Measurements from ENCODE around the gene UGT1A4. TPM values are rescaled to one million over a fixed set of nuclear protein-coding genes. Genes with fewer than 3 reads are reported as not detected.

Gene UGT1A4
- total RNA-seq, 4 donors from 2014 or later: 0.51 TPM; not detected in 3

- Histone ChIP-seq H3K36me3 (no peaks in the 10 kb centered on the region), H3K4me3 (no peak overlapping the region), H3K27me3 (no peaks in the 10 kb centered on the region), H3K4me1 (no peaks in the 10 kb centered on the region), H3K9me3 (no peaks in the 10 kb centered on the region), H3K27ac (no peak overlapping the region)
- intact Hi-C loops (cut with DNase I; ENCODE audit: low total_unique reads) (no loop called here), in situ Hi-C loops (cut with MboI; ENCODE audit: low sequenced_read_pairs in 4 of 4) (no loop called here)
- DNase-seq (no peak), ATAC-seq (no peak)
- TF ChIP-seq POLR2A (IDR thresholded peaks at IDR 0.05): no peak
Measured at GRCh38 chr2:233761040-233761769, 42.7 kb downstream of the UGT1A4 start.

- Histone ChIP-seq H3K27ac (no peak overlapping the region), H3K4me3 (no peak overlapping the region), H3K4me1 (no peaks in the 10 kb centered on the region), H3K36me3 (no peaks in the 10 kb centered on the region), H3K9me3 (no peaks in the 10 kb centered on the region), H3K27me3 (peaks cover 0 to 2% (median 0%) of the 10 kb centered on the region in 3 donors)
- DNase-seq: no peak
- no peak for TF ChIP-seq CTCF (IDR thresholded peaks at IDR 0.05 in 4 of 5, conservative IDR thresholded peaks at IDR 0.05 in 1 of 5)
- no peak for TF ChIP-seq POLR2A (IDR thresholded peaks at IDR 0.05)
- intact Hi-C loops (cut with DNase I; ENCODE audit: low total_unique reads): no loop called here
- ATAC-seq: no peak
- in situ Hi-C loops (cut with MboI; ENCODE audit: low sequenced_read_pairs in 4 of 4): no loop called here
Measured at GRCh38 chr2:233764264-233764663, 45.7 kb downstream of the UGT1A4 start.

GRCh38 chr2:233764761-233765160 is 46.2 kb downstream of the UGT1A4 start:
- H3K36me3 ChIP-seq: no peaks in the 10 kb centered on the region
- no peak overlapping the region for H3K4me3 ChIP-seq
- no peak overlapping the region for H3K27ac ChIP-seq
- in situ Hi-C loops (cut with MboI; ENCODE audit: low sequenced_read_pairs in 4 of 4): no loop called here
- H3K9me3 ChIP-seq: no peaks in the 10 kb centered on the region
- DNase-seq (no peak), ATAC-seq (no peak)
- H3K4me1 ChIP-seq: no peaks in the 10 kb centered on the region
- H3K27me3 ChIP-seq: peaks cover 0 to 2% (median 0%) of the 10 kb centered on the region in 3 donors
- no peak for TF ChIP-seq POLR2A (IDR thresholded peaks at IDR 0.05)
- TF ChIP-seq CTCF (IDR thresholded peaks at IDR 0.05 in 4 of 5, conservative IDR thresholded peaks at IDR 0.05 in 1 of 5): no peak
- intact Hi-C loops (cut with DNase I; ENCODE audit: low total_unique reads): no loop called here

- Histone ChIP-seq H3K4me1 (no peaks in the 10 kb centered on the region), H3K27me3 (peaks cover 0 to 2% (median 0%) of the 10 kb centered on the region in 3 donors), H3K4me3 (no peak overlapping the region), H3K36me3 (no peaks in the 10 kb centered on the region), H3K9me3 (no peaks in the 10 kb centered on the region), H3K27ac (no peak overlapping the region)
- intact Hi-C loops (cut with DNase I; ENCODE audit: low total_unique reads): no loop called here
- no peak for ATAC-seq
- no peak for DNase-seq
- no peak for TF ChIP-seq POLR2A (IDR thresholded peaks at IDR 0.05)
- TF ChIP-seq CTCF (IDR thresholded peaks at IDR 0.05 in 4 of 5, conservative IDR thresholded peaks at IDR 0.05 in 1 of 5): no peak
- in situ Hi-C loops (cut with MboI; ENCODE audit: low sequenced_read_pairs in 4 of 4): no loop called here
Measured at GRCh38 chr2:233766416-233766815, 47.9 kb downstream of the UGT1A4 start.

- in situ Hi-C loops (cut with MboI; ENCODE audit: low sequenced_read_pairs in 4 of 4): no loop called here
- TF ChIP-seq CTCF (IDR thresholded peaks at IDR 0.05 in 4 of 5, conservative IDR thresholded peaks at IDR 0.05 in 1 of 5) (no peak), POLR2A (IDR thresholded peaks at IDR 0.05) (no peak)
- no peaks in the 10 kb centered on the region for H3K4me1 ChIP-seq
- DNase-seq (no peak), ATAC-seq (no peak)
- intact Hi-C loops (cut with DNase I; ENCODE audit: low total_unique reads): no loop called here
- no peak overlapping the region for H3K4me3 ChIP-seq
- no peaks in the 10 kb centered on the region for H3K9me3 ChIP-seq
- H3K27ac ChIP-seq: no peak overlapping the region
- peaks cover 0 to 2% (median 0%) of the 10 kb centered on the region in 3 donors for H3K27me3 ChIP-seq
- no peaks in the 10 kb centered on the region for H3K36me3 ChIP-seq
Measured at GRCh38 chr2:233768076-233768475, 49.5 kb downstream of the UGT1A4 start.

Measured in gastrocnemius medialis (tissue), 4 donors.